ENCODE measurements around the gene SRCAP. TPM values are rescaled to one million over a fixed set of nuclear protein-coding genes. Genes with fewer than 3 reads are reported as not detected.

The SRCAP gene
- total and polyA plus RNA-seq, 2 experiments from 2014 or later = 15.3 to 33.6 TPM

DNA sequence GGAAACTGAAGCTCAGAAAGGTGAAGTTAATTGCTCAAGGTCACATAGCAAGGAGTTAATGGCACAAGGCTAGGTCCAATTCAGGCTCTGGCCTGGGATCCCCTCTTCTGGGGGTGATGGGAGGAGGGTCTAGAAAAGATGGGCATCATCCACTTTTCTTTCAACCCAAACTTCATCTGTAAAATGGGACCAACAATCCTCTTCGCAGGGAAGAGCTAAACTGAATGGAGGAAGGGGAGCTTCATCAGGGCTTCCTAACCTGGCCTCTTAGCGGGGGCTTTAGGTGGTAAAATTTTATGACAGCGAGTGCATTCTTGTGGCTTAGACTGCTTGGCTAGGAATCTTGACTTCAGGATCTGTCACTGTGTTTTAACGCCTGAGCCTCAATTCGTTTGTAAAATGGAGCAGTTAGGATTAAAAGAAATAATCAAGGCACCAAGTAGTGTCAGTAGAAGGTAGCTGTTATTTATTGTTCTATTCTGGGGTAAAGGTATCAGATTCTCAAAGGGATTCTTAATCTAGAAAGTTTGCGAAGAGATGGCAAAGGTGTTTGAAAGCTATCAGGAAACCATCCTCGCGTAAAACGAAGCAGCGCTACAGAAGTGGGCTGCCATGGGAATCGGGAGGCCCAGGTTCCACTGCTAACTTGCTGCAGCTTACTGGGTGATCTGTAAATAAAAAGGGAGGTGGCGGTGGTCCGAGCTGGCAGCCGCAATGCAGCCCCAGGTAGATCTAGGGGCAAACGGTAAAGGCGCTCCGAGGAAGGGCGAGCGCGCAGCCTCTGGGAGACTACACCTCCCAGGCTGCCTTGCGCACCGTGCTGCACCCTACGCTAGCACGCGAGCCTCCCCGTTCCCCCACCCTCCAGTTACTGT, 1.5 kb upstream of the SRCAP start:
- H3K4me3 ChIP-seq = peak overlapping the region; percentile 16
- peaks cover 37% of the 10 kb centered on the region for H3K79me2 ChIP-seq
- WGBS (ENCODE audit: low lambda C conversion rate, missing lambda C conversion rate) = 9% methylated on average over 23 of the region's 26 CpGs
- H3K27me3 ChIP-seq = no peaks in the 10 kb centered on the region
- peak overlapping the region; percentile 73 for H3K4me2 ChIP-seq
- H3K9me2 ChIP-seq (replicated peaks; ENCODE audit: insufficient read depth) = no peaks in the 10 kb centered on the region
- H3K9me3 ChIP-seq (ENCODE audit: low read depth) = no peaks in the 10 kb centered on the region
- peak overlapping the region; percentile 99 for H3K27ac ChIP-seq
- peaks cover 29% of the 10 kb centered on the region for H4K20me1 ChIP-seq (ENCODE audit: insufficient read depth, poor library complexity, severe bottlenecking)
- no peaks in the 10 kb centered on the region for H3K36me3 ChIP-seq (replicated peaks; ENCODE audit: insufficient read depth, low read depth)
- H3K4me1 ChIP-seq (ENCODE audit: insufficient read depth) = peaks cover 22% of the 10 kb centered on the region
- peak overlapping the region; percentile 30 for H2AFZ ChIP-seq
- TF ChIP-seq EZH2 (IDR thresholded peaks at IDR 0.05; ENCODE audit: borderline replicate concordance) (no peak), EZH2phosphoT487 (IDR thresholded peaks at IDR 0.05; ENCODE audit: low read depth, severe bottlenecking, unreplicated experiment) (no peak)
- TF ChIP-seq, protein P1, sequence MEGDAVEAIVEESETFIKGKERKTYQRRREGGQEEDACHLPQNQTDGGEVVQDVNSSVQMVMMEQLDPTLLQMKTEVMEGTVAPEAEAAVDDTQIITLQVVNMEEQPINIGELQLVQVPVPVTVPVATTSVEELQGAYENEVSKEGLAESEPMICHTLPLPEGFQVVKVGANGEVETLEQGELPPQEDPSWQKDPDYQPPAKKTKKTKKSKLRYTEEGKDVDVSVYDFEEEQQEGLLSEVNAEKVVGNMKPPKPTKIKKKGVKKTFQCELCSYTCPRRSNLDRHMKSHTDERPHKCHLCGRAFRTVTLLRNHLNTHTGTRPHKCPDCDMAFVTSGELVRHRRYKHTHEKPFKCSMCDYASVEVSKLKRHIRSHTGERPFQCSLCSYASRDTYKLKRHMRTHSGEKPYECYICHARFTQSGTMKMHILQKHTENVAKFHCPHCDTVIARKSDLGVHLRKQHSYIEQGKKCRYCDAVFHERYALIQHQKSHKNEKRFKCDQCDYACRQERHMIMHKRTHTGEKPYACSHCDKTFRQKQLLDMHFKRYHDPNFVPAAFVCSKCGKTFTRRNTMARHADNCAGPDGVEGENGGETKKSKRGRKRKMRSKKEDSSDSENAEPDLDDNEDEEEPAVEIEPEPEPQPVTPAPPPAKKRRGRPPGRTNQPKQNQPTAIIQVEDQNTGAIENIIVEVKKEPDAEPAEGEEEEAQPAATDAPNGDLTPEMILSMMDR (IDR thresholded peaks at IDR 0.05; ENCODE audit: poor library complexity) = no peak
- DNase-seq (ENCODE audit: low spot score) = no peak

DNA sequence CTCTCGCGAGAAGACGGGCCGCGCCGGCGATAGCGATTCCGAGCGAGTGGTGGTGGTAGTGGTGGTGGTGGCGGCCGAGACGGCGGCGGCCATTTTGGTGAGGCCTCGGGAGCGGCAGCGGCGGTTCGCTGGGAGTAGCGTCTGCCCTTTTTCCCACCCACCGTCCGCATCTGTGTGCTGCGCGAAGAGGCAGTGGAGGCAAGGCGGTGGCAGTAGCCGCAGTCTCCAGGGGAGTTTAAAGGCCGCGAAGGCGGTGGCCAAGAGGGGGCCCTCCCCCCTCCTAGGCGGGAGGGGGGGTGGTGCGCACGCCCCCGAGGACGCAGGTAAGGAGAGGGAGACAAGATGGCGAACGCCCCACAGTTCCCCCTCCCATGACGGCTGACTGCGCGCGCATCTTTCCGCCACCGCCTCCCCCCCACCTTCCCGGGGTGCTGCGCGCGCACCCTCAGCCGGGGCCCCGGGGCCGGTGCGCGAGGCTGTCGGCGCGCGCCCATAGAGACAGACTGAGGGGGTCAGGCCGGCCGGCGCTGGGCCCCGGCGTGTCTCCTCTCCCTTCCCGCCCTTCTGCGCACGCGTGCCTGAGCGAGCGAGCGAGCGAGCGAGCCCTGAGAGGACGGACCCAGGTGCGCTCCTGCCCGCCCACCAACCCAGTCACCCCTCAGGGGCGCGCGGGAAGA, 694 bp upstream of the SRCAP start:
- peak overlapping the region; percentile 64 for H2AFZ ChIP-seq
- no peaks in the 10 kb centered on the region for H3K27me3 ChIP-seq
- WGBS (ENCODE audit: low lambda C conversion rate, missing lambda C conversion rate) = 1% methylated on average over 48 of the region's 76 CpGs
- TF ChIP-seq, protein P1 (IDR thresholded peaks at IDR 0.05; ENCODE audit: poor library complexity) = no peak
- TF ChIP-seq EZH2phosphoT487 (IDR thresholded peaks at IDR 0.05; ENCODE audit: low read depth, severe bottlenecking, unreplicated experiment) = no peak
- TF ChIP-seq EZH2 (IDR thresholded peaks at IDR 0.05; ENCODE audit: borderline replicate concordance) = no peak
- peak overlapping the region; percentile 99 for H3K27ac ChIP-seq
- peaks cover 22% of the 10 kb centered on the region for H3K4me1 ChIP-seq (ENCODE audit: insufficient read depth)
- H4K20me1 ChIP-seq (ENCODE audit: insufficient read depth, poor library complexity, severe bottlenecking) = peaks cover 31% of the 10 kb centered on the region
- H3K4me2 ChIP-seq = peak overlapping the region; percentile 95
- peak; percentile 99 for DNase-seq (ENCODE audit: low spot score)
- H3K9me2 ChIP-seq (replicated peaks; ENCODE audit: insufficient read depth) = no peaks in the 10 kb centered on the region
- H3K4me3 ChIP-seq = peak overlapping the region; percentile 79
- H3K36me3 ChIP-seq (replicated peaks; ENCODE audit: insufficient read depth, low read depth) = no peaks in the 10 kb centered on the region
- H3K9me3 ChIP-seq (ENCODE audit: low read depth) = no peaks in the 10 kb centered on the region
- H3K79me2 ChIP-seq = peaks cover 43% of the 10 kb centered on the region

DNA sequence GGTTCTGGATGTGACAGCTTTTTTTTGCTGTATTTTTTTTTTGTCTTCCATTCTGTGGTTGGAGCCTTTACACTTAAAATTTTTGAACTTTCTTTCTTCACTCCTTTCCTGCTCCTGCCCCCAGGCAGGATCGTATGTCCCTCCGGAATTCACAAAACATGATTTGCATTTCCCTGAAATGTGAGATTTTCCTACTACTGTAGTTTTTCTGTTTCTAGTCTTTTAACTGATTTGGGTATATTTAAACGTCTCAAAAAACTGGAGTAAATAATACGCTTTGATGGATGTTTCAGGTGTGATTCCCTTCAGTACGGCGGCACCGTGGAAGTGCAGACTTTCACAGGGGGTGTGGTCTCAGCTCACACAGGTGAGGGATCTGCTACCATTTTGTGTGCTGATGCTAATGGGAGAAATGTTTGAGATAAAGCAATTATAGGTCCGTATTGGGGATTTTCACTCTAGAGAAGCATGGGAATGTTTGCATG, 686 bp downstream of the SRCAP start:
- no peaks in the 10 kb centered on the region for H3K36me3 ChIP-seq (replicated peaks; ENCODE audit: insufficient read depth, low read depth)
- no peaks in the 10 kb centered on the region for H3K9me3 ChIP-seq (ENCODE audit: low read depth)
- peaks cover 37% of the 10 kb centered on the region for H4K20me1 ChIP-seq (ENCODE audit: insufficient read depth, poor library complexity, severe bottlenecking)
- H3K4me2 ChIP-seq = peak overlapping the region; percentile 95
- peaks cover 22% of the 10 kb centered on the region for H3K4me1 ChIP-seq (ENCODE audit: insufficient read depth)
- H2AFZ ChIP-seq = no peak overlapping the region
- H3K27me3 ChIP-seq = no peaks in the 10 kb centered on the region
- H3K79me2 ChIP-seq = peaks cover 53% of the 10 kb centered on the region
- H3K4me3 ChIP-seq = peak overlapping the region; percentile 79
- H3K9me2 ChIP-seq (replicated peaks; ENCODE audit: insufficient read depth) = no peaks in the 10 kb centered on the region
- no peak for DNase-seq (ENCODE audit: low spot score)
- TF ChIP-seq EZH2phosphoT487 (IDR thresholded peaks at IDR 0.05; ENCODE audit: low read depth, severe bottlenecking, unreplicated experiment) = no peak
- TF ChIP-seq, protein P1 (IDR thresholded peaks at IDR 0.05; ENCODE audit: poor library complexity) = no peak
- no peak for TF ChIP-seq EZH2 (IDR thresholded peaks at IDR 0.05; ENCODE audit: borderline replicate concordance)
- H3K27ac ChIP-seq = peak overlapping the region; percentile 99
- 41% methylated on average over 8 of the region's 8 CpGs for WGBS (ENCODE audit: low lambda C conversion rate, missing lambda C conversion rate)

Measured in hepatocyte (in vitro differentiated cells).